ENCODE data around the gene PCDHB15.
"Not testable (repeated sequence)": the region's sequence is repeated elsewhere in the genome, so short reads cannot be mapped to it uniquely, and the experiment has no call there.

The PCDHB15 gene

DNA sequence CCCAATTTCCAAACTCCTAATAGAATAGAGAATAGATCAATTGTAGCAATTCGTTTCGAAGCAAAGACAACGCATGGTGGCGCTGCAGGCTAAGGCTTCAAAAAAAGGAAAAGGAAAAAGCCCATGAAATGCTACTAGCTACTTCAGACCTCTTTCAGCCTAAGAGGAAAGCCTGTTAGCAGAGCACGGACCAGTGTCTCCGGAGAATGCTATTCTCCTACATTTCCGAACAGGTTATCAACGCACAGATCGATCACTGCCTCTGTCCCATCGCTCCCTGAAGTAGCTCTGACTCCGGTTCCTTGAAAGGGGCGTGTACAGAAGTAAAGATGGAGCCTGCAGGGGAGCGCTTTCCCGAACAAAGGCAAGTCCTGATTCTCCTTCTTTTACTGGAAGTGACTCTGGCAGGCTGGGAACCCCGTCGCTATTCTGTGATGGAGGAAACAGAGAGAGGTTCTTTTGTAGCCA lies at the start of gene PCDHB15:
Gene PCDHB15 (plus strand): TSS at position 146 of the 468 bp plus-strand sequence. CDS start 184 bp downstream, at position 330.
- Histone ChIP-seq H2AFZ (ENCODE audit: low read depth, low read length) (no peak within 1 kb of the TSS), H3K27me3 (ENCODE audit: insufficient read depth, low read length) (no peaks in the 10 kb centered on the region), H3K4me1 (ENCODE audit: insufficient read depth, low read length) (peaks cover 2% of the 10 kb centered on the region), H3K9me3 (ENCODE audit: low read length) (peaks cover 42% of the 10 kb centered on the region), H3K4me3 (ENCODE audit: low read length) (peak within 1 kb of the TSS; percentile 17), H3K36me3 (ENCODE audit: insufficient read depth, low read length) (peaks cover 4% of the 10 kb centered on the region)

DNA sequence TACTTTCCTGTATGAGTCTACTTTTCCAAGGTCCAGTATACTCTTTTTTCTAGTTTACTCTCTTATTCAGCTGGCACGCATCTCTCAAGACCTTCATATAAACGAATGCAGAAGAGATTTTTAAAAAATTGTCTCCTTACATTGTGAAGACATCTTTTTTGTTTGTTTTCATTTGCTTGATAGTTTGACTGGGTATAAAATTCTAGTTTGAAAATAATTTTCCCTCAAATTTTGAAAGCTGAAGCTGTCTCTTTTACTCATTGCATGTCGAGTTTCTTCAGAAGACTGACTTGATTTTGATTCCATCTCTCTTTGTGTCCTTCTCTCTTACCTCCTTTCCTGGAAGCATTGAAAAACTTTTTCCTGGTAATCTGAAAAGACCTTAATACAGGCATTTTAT lies 48.8 kb upstream of the PCDHB15 start:
- Histone ChIP-seq H3K36me3 (ENCODE audit: insufficient read depth, low read length) (peaks cover 3% of the 10 kb centered on the region), H3K4me1 (ENCODE audit: insufficient read depth, low read length) (no peaks in the 10 kb centered on the region), H3K9me3 (ENCODE audit: low read length) (peaks cover 34% of the 10 kb centered on the region), H3K27me3 (ENCODE audit: insufficient read depth, low read length) (no peaks in the 10 kb centered on the region), H2AFZ (ENCODE audit: low read depth, low read length) (no peak overlapping the region), H3K4me3 (ENCODE audit: low read length) (no peak overlapping the region)

DNA sequence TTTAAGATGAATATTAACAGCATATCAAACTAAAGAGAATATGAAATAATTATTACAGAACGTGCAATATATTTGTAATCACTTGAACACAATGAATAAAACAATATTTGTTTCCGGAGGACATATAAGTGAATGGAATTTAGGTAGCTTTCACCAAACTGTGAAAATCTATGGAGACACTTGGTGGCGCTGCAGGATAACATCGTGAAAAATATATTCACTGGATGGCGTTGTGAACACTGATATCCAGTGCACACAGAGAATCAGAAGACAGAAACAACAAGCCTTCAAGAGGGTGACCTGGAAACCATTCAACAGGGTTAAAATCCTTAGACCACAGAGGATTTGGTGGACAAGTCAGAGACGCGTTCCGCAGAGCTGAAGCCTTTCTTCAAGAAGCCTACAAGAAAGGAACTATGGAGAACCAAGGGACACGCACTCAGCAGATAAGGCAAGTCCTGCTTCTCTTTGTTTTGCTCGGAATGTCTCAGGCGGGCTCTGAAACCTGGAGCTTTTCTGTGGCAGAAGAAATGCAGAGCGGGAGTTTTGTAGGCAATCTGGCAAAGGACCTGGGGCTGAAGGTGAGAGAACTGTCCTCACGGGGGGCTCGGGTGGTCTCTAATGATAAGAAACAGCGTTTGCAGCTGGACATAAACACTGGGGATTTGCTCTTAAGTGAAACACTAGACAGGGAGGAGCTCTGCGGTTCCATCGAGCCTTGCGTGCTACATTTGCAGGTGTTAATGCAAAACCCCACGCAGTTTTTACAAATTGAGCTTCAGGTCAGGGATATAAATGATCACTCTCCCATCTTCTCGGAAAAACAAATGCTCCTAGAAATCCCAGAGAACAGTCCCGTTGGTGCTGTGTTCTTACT lies 45.6 kb upstream of the PCDHB15 start, which contains the start of gene PCDHB11:
Gene PCDHB11 (plus strand): TSS at position 269 of the 877 bp plus-strand sequence. CDS start 148 bp downstream, at position 417.
- peak within 1 kb of the TSS; percentile 3 for H2AFZ ChIP-seq (ENCODE audit: low read depth, low read length)
- H3K36me3 ChIP-seq (ENCODE audit: insufficient read depth, low read length) = peaks cover 3% of the 10 kb centered on the region
- H3K27me3 ChIP-seq (ENCODE audit: insufficient read depth, low read length) = no peaks in the 10 kb centered on the region
- peaks cover 34% of the 10 kb centered on the region for H3K9me3 ChIP-seq (ENCODE audit: low read length)
- peak within 1 kb of the TSS; percentile 39 for H3K4me3 ChIP-seq (ENCODE audit: low read length)
- H3K4me1 ChIP-seq (ENCODE audit: insufficient read depth, low read length) = no peaks in the 10 kb centered on the region

DNA sequence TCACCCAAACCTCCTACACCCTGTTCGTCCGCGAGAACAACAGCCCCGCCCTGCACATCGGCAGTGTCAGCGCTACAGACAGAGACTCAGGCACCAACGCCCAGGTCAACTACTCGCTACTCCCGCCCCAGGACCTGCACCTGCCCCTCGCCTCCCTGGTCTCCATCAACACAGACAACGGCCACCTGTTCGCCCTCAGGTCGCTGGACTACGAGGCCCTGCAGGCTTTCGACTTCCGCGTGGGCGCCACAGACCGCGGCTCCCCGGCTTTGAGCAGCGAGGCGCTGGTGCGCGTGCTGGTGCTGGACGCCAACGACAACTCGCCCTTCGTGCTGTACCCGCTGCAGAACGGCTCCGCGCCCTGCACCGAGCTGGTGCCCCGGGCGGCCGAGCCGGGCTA lies 44.1 kb upstream of the PCDHB15 start:
- not testable (repeated sequence) for H2AFZ ChIP-seq (ENCODE audit: low read depth, low read length); H3K4me1 ChIP-seq (ENCODE audit: insufficient read depth, low read length); H3K36me3 ChIP-seq (ENCODE audit: insufficient read depth, low read length); H3K27me3 ChIP-seq (ENCODE audit: insufficient read depth, low read length); H3K4me3 ChIP-seq (ENCODE audit: low read length)
- peaks cover 34% of the 10 kb centered on the region for H3K9me3 ChIP-seq (ENCODE audit: low read length)

DNA sequence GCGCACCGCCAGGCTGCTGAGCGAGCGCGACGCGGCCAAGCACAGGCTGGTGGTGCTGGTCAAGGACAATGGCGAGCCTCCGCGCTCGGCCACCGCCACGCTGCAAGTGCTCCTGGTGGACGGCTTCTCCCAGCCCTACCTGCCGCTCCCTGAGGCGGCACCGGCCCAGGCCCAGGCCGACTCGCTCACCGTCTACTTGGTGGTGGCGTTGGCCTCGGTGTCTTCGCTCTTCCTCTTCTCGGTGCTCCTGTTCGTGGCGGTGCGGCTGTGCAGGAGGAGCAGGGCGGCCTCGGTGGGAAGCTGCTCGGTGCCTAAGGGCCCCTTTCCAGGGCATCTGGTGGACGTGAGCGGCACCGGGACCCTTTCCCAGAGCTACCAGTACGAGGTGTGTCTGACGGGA lies 43.5 kb upstream of the PCDHB15 start:
- not testable (repeated sequence) for H3K27me3 ChIP-seq (ENCODE audit: insufficient read depth, low read length); H3K4me3 ChIP-seq (ENCODE audit: low read length); H3K4me1 ChIP-seq (ENCODE audit: insufficient read depth, low read length); H3K36me3 ChIP-seq (ENCODE audit: insufficient read depth, low read length); H2AFZ ChIP-seq (ENCODE audit: low read depth, low read length)
- H3K9me3 ChIP-seq (ENCODE audit: low read length) = peaks cover 35% of the 10 kb centered on the region

DNA sequence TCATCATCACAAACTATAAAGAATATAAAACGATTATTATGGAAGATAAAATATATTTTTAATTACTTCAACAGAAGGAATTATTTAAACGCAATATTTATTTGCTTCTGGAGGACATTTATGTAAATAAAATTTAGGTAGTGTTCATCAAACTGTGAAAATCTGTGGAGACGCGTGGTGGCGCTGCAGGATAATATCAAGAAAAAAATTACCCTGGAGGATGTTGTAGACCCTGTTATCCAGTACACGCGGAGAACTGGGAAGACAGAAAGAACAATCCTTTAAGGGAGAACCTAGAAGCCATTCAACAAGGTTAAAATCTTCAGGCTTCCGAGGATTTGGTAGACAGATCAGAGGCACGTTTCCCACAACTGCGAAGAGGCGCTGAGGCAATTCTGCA lies 36.7 kb upstream of the PCDHB15 start, which contains the start of gene PCDHB12:
Gene PCDHB12 (plus strand): TSS at position 242 of the 400 bp plus-strand sequence. CDS start 189 bp downstream, outside the sequence.
- Histone ChIP-seq H3K4me3 (ENCODE audit: low read length) (no peak within 1 kb of the TSS), H3K9me3 (ENCODE audit: low read length) (peaks cover 22% of the 10 kb centered on the region)

DNA sequence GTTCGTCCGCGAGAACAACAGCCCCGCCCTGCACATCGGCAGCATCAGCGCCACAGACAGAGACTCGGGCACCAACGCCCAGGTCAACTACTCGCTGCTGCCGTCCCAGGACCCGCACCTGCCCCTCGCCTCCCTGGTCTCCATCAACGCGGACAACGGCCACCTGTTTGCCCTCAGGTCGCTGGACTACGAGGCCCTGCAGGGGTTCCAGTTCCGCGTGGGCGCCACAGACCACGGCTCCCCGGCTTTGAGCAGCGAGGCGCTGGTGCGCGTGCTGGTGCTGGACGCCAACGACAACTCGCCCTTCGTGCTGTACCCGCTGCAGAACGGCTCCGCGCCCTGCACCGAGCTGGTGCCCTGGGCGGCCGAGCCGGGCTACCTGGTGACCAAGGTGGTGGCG lies 34.9 kb upstream of the PCDHB15 start:
- not testable (repeated sequence) for H3K36me3 ChIP-seq (ENCODE audit: insufficient read depth, low read length); H3K27me3 ChIP-seq (ENCODE audit: insufficient read depth, low read length); H2AFZ ChIP-seq (ENCODE audit: low read depth, low read length); H3K4me1 ChIP-seq (ENCODE audit: insufficient read depth, low read length); H3K4me3 ChIP-seq (ENCODE audit: low read length)
- H3K9me3 ChIP-seq (ENCODE audit: low read length) = peaks cover 25% of the 10 kb centered on the region

More for the DNA sequence above, 36.7 kb upstream of the PCDHB15 start, which contains the start of gene PCDHB12:
- Histone ChIP-seq H3K27me3 (ENCODE audit: insufficient read depth, low read length) (no peaks in the 10 kb centered on the region), H3K36me3 (ENCODE audit: insufficient read depth, low read length) (peaks cover 5% of the 10 kb centered on the region), H3K4me1 (ENCODE audit: insufficient read depth, low read length) (no peaks in the 10 kb centered on the region), H2AFZ (ENCODE audit: low read depth, low read length) (no peak within 1 kb of the TSS)

DNA sequence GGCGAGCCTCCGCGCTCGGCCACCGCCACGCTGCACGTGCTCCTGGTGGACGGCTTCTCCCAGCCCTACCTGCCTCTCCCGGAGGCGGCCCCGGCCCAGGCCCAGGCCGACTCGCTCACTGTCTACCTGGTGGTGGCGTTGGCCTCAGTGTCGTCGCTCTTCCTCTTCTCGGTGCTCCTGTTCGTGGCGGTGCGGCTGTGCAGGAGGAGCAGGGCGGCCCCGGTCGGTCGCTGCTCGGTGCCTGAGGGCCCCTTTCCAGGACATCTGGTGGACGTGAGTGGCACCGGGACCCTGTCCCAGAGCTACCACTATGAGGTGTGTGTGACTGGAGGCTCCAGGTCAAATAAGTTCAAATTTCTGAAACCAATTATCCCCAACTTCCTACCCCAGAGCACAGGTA lies 34.3 kb upstream of the PCDHB15 start:
- H3K4me1 ChIP-seq (ENCODE audit: insufficient read depth, low read length); H3K4me3 ChIP-seq (ENCODE audit: low read length); H3K36me3 ChIP-seq (ENCODE audit: insufficient read depth, low read length); H2AFZ ChIP-seq (ENCODE audit: low read depth, low read length); H3K27me3 ChIP-seq (ENCODE audit: insufficient read depth, low read length): not testable (repeated sequence)
- peaks cover 25% of the 10 kb centered on the region for H3K9me3 ChIP-seq (ENCODE audit: low read length)

DNA sequence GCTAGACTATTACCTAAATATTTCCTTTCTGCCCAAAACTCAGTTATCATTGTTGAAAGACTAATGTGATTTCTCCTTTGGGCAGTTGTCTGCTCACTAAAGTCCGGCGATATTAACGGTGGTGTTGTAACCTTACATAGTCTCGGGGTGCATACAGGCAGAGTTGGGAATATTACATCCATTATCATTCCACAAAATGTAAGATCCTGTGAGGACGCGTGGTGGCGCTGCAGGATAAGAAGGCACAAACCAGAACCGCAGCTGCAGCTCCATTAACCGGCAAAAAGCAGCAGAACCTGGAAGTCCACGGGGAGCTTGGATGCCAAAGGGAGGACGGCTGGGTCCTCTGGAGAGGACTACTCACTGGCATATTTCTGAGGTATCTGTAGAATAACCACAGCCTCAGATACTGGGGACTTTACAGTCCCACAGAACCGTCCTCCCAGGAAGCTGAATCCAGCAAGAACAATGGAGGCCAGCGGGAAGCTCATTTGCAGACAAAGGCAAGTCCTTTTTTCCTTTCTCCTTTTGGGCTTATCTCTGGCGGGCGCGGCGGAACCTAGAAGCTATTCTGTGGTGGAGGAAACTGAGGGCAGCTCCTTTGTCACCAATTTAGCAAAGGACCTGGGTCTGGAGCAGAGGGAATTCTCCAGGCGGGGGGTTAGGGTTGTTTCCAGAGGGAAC lies 31.4 kb upstream of the PCDHB15 start, which contains the start of gene PCDHB13:
Gene PCDHB13 (plus strand): TSS at position 264 of the 684 bp plus-strand sequence. CDS start 205 bp downstream, at position 469.
- H3K4me3 ChIP-seq (ENCODE audit: low read length); H2AFZ ChIP-seq (ENCODE audit: low read depth, low read length); H3K4me1 ChIP-seq (ENCODE audit: insufficient read depth, low read length); H3K27me3 ChIP-seq (ENCODE audit: insufficient read depth, low read length); H3K36me3 ChIP-seq (ENCODE audit: insufficient read depth, low read length): not testable (repeated sequence)
- peaks cover 19% of the 10 kb centered on the region for H3K9me3 ChIP-seq (ENCODE audit: low read length)

DNA sequence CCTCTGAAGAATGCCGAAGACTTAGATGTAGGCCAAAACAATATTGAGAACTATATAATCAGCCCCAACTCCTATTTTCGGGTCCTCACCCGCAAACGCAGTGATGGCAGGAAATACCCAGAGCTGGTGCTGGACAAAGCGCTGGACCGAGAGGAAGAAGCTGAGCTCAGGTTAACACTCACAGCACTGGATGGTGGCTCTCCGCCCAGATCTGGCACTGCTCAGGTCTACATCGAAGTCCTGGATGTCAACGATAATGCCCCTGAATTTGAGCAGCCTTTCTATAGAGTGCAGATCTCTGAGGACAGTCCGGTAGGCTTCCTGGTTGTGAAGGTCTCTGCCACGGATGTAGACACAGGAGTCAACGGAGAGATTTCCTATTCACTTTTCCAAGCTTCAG lies 30.6 kb upstream of the PCDHB15 start:
- H3K4me3 ChIP-seq (ENCODE audit: low read length); H3K27me3 ChIP-seq (ENCODE audit: insufficient read depth, low read length); H3K36me3 ChIP-seq (ENCODE audit: insufficient read depth, low read length); H2AFZ ChIP-seq (ENCODE audit: low read depth, low read length); H3K4me1 ChIP-seq (ENCODE audit: insufficient read depth, low read length): not testable (repeated sequence)
- peaks cover 14% of the 10 kb centered on the region for H3K9me3 ChIP-seq (ENCODE audit: low read length)

DNA sequence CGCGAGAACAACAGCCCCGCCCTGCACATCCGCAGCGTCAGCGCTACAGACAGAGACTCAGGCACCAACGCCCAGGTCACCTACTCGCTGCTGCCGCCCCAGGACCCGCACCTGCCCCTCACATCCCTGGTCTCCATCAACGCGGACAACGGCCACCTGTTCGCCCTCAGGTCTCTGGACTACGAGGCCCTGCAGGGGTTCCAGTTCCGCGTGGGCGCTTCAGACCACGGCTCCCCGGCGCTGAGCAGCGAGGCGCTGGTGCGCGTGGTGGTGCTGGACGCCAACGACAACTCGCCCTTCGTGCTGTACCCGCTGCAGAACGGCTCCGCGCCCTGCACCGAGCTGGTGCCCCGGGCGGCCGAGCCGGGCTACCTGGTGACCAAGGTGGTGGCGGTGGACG lies 29.7 kb upstream of the PCDHB15 start:
- not testable (repeated sequence) for H2AFZ ChIP-seq (ENCODE audit: low read depth, low read length); H3K4me1 ChIP-seq (ENCODE audit: insufficient read depth, low read length); H3K4me3 ChIP-seq (ENCODE audit: low read length); H3K27me3 ChIP-seq (ENCODE audit: insufficient read depth, low read length); H3K36me3 ChIP-seq (ENCODE audit: insufficient read depth, low read length)
- peaks cover 10% of the 10 kb centered on the region for H3K9me3 ChIP-seq (ENCODE audit: low read length)

DNA sequence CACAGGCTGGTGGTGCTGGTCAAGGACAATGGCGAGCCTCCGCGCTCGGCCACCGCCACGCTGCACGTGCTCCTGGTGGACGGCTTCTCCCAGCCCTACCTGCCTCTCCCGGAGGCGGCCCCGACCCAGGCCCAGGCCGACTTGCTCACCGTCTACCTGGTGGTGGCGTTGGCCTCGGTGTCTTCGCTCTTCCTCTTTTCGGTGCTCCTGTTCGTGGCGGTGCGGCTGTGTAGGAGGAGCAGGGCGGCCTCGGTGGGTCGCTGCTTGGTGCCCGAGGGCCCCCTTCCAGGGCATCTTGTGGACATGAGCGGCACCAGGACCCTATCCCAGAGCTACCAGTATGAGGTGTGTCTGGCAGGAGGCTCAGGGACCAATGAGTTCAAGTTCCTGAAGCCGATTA lies 29.2 kb upstream of the PCDHB15 start:
- not testable (repeated sequence) for H3K27me3 ChIP-seq (ENCODE audit: insufficient read depth, low read length); H3K36me3 ChIP-seq (ENCODE audit: insufficient read depth, low read length); H3K4me1 ChIP-seq (ENCODE audit: insufficient read depth, low read length); H3K9me3 ChIP-seq (ENCODE audit: low read length); H2AFZ ChIP-seq (ENCODE audit: low read depth, low read length); H3K4me3 ChIP-seq (ENCODE audit: low read length)

DNA sequence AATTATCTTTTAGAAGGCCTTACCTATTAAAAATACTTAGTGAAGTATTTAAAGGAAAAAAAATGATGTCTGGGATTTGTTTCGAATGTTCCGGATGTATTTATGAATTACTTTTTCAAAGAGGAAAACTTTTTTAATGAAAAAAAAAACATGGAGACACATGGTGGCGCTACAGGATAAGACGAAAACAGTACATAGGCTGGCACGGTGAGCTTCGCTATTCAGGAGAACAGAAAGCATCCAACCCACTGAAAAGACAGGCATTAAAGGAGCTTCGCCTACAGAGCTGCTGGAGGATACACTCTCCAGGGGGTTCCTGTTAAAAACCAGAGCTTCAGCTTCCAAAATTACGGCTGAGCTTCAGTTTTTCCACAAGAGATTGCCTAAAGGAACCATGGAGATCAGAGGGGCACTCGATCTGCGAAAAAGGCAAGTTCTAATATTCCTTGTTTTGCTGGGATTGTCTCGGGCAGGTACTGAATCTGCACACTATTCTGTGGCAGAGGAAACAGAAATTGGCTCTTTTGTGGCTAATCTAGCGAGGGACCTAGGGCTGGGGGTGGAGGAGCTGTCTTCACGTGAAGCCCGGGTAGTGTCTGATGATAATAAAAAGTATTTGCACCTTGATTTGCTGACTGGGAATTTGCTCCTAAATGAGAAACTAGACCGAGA lies 21.9 kb upstream of the PCDHB15 start, which contains the start of gene PCDHB14:
Gene PCDHB14 (plus strand): TSS at position 232 of the 672 bp plus-strand sequence. CDS start 163 bp downstream, at position 395.
- Histone ChIP-seq H3K4me3 (ENCODE audit: low read length) (peak within 1 kb of the TSS; percentile 33), H3K27me3 (ENCODE audit: insufficient read depth, low read length) (no peaks in the 10 kb centered on the region), H3K36me3 (ENCODE audit: insufficient read depth, low read length) (no peaks in the 10 kb centered on the region), H3K9me3 (ENCODE audit: low read length) (peaks cover 8% of the 10 kb centered on the region), H2AFZ (ENCODE audit: low read depth, low read length) (no peak within 1 kb of the TSS), H3K4me1 (ENCODE audit: insufficient read depth, low read length) (no peaks in the 10 kb centered on the region)
